ENCODE measurements around the gene FIG4. TPM values are rescaled to one million over a fixed set of nuclear protein-coding genes. Genes with fewer than 3 reads are reported as not detected.

Gene FIG4
- total and polyA plus RNA-seq, 2 donors (not counting 1 experiment from before 2014, with no cell fraction given), result 21.1 to 38.3 TPM

GRCh38 chr6:109790131-109790530 is 99.0 kb downstream of the FIG4 start:
- no peaks in the 10 kb centered on the region for H3K9me3 ChIP-seq (ENCODE audit: control insufficient read depth, insufficient read depth, low read depth, low read length)
- peak in 1 of 2 donors; percentile 87 for DNase-seq (ENCODE audit: low read depth in 2 of 2)
- H2AFZ ChIP-seq (ENCODE audit: low read length), result no peak overlapping the region
- no peaks in the 10 kb centered on the region for H3K36me3 ChIP-seq (ENCODE audit: control insufficient read depth, insufficient read depth, low read length)
- peak overlapping the region; percentile 48 for H3K4me2 ChIP-seq (ENCODE audit: extremely low read depth, insufficient read depth, low read length)
- peak overlapping the region; percentile 41 for H3K27ac ChIP-seq (ENCODE audit: insufficient read depth, low read length)
- no peak overlapping the region for H3K9ac ChIP-seq (ENCODE audit: insufficient read depth, low read length)
- no peaks in the 10 kb centered on the region for H3K27me3 ChIP-seq (ENCODE audit: control insufficient read depth, insufficient read depth, low read length)
- no peaks in the 10 kb centered on the region for H3K79me2 ChIP-seq (ENCODE audit: control insufficient read depth, insufficient read depth, low read length)
- no peak overlapping the region for H3K4me3 ChIP-seq (replicated peaks in 1 of 4; ENCODE audit: control extremely low read depth in 1 of 4, insufficient read depth in 1 of 4, low read depth in 3 of 4, low read length in 4 of 4)
- peaks cover 24% of the 10 kb centered on the region for H3K4me1 ChIP-seq (ENCODE audit: control insufficient read depth, extremely low read depth, insufficient read depth, low read length)
- H4K20me1 ChIP-seq (ENCODE audit: control insufficient read depth, extremely low read depth, insufficient read depth, low read length), result no peaks in the 10 kb centered on the region
- TF ChIP-seq EZH2 (IDR thresholded peaks at IDR 0.05; ENCODE audit: low read length, missing control alignments) (no peak), CTCF (conservative IDR thresholded peaks at IDR 0.05 in 1 of 2, IDR thresholded peaks at IDR 0.05 in 1 of 2; ENCODE audit: low read depth in 1 of 2, low read length in 2 of 2) (no peak)

GRCh38 chr6:109791301-109791700 is 100.2 kb downstream of the FIG4 start:
- no peaks in the 10 kb centered on the region for H3K27me3 ChIP-seq (ENCODE audit: control insufficient read depth, insufficient read depth, low read length)
- no peak overlapping the region for H3K4me3 ChIP-seq (replicated peaks in 1 of 4; ENCODE audit: control extremely low read depth in 1 of 4, insufficient read depth in 1 of 4, low read depth in 3 of 4, low read length in 4 of 4)
- no peaks in the 10 kb centered on the region for H3K36me3 ChIP-seq (ENCODE audit: control insufficient read depth, insufficient read depth, low read length)
- no peaks in the 10 kb centered on the region for H3K9me3 ChIP-seq (ENCODE audit: control insufficient read depth, insufficient read depth, low read depth, low read length)
- TF ChIP-seq CTCF (conservative IDR thresholded peaks at IDR 0.05 in 1 of 2, IDR thresholded peaks at IDR 0.05 in 1 of 2; ENCODE audit: low read depth in 1 of 2, low read length in 2 of 2), result no peak
- TF ChIP-seq EZH2 (IDR thresholded peaks at IDR 0.05; ENCODE audit: low read length, missing control alignments), result no peak
- peak in 1 of 2 donors; percentile 69 for DNase-seq (ENCODE audit: low read depth in 2 of 2)
- no peak overlapping the region for H3K9ac ChIP-seq (ENCODE audit: insufficient read depth, low read length)
- peak overlapping the region; percentile 47 for H3K27ac ChIP-seq (ENCODE audit: insufficient read depth, low read length)
- H4K20me1 ChIP-seq (ENCODE audit: control insufficient read depth, extremely low read depth, insufficient read depth, low read length), result no peaks in the 10 kb centered on the region
- H3K79me2 ChIP-seq (ENCODE audit: control insufficient read depth, insufficient read depth, low read length), result no peaks in the 10 kb centered on the region
- peaks cover 28% of the 10 kb centered on the region for H3K4me1 ChIP-seq (ENCODE audit: control insufficient read depth, extremely low read depth, insufficient read depth, low read length)
- no peak overlapping the region for H3K4me2 ChIP-seq (ENCODE audit: extremely low read depth, insufficient read depth, low read length)
- no peak overlapping the region for H2AFZ ChIP-seq (ENCODE audit: low read length)

- TF ChIP-seq CTCF (conservative IDR thresholded peaks at IDR 0.05 in 1 of 2, IDR thresholded peaks at IDR 0.05 in 1 of 2; ENCODE audit: low read depth in 1 of 2, low read length in 2 of 2) (no peak), EZH2 (IDR thresholded peaks at IDR 0.05; ENCODE audit: low read length, missing control alignments) (no peak)
- no peak for DNase-seq (ENCODE audit: low read depth in 2 of 2)
- Histone ChIP-seq H4K20me1 (ENCODE audit: control insufficient read depth, extremely low read depth, insufficient read depth, low read length) (no peaks in the 10 kb centered on the region), H3K36me3 (ENCODE audit: control insufficient read depth, insufficient read depth, low read length) (no peaks in the 10 kb centered on the region), H3K4me2 (ENCODE audit: extremely low read depth, insufficient read depth, low read length) (no peak overlapping the region), H3K9me3 (ENCODE audit: control insufficient read depth, insufficient read depth, low read depth, low read length) (no peaks in the 10 kb centered on the region), H3K9ac (ENCODE audit: insufficient read depth, low read length) (no peak overlapping the region), H3K4me3 (replicated peaks in 1 of 4; ENCODE audit: control extremely low read depth in 1 of 4, insufficient read depth in 1 of 4, low read depth in 3 of 4, low read length in 4 of 4) (no peak overlapping the region), H3K79me2 (ENCODE audit: control insufficient read depth, insufficient read depth, low read length) (no peaks in the 10 kb centered on the region), H3K27me3 (ENCODE audit: control insufficient read depth, insufficient read depth, low read length) (no peaks in the 10 kb centered on the region), H3K27ac (ENCODE audit: insufficient read depth, low read length) (peak overlapping the region; percentile 23), H3K4me1 (ENCODE audit: control insufficient read depth, extremely low read depth, insufficient read depth, low read length) (peaks cover 30% of the 10 kb centered on the region), H2AFZ (ENCODE audit: low read length) (no peak overlapping the region)
Measured at GRCh38 chr6:109793021-109793420, 101.9 kb downstream of the FIG4 start.
